Smooth muscle cell (in vitro differentiated cells): ENCODE data around the gene AQP9. TPM values are rescaled to one million over a fixed set of nuclear protein-coding genes. Genes with fewer than 3 reads are reported as not detected.

Experiments used
- DNase-seq: peaks from one replicate; lab custom pipeline; 2025; ENCODE audit not compliant: unreplicated experiment; lab: John Stamatoyannopoulos, UW
- H2AFZ ChIP-seq: fragments of 200-600 bp; sonication (generic); 2 replicates; pipeline ENCODE4 v1.6.0; 2016; ENCODE audit warnings: antibody characterized with exemption, low read depth, mild to moderate bottlenecking
- H3F3A ChIP-seq: fragments of 200-600 bp; sonication (generic); 2 replicates; pipeline ENCODE4 v1.6.0; 2017; ENCODE audit warnings: antibody characterized with exemption, low read depth
- H3K27ac ChIP-seq: fragments of 200-600 bp; sonication (generic); 2 replicates; pipeline ENCODE4 v1.5.1; 2016; ENCODE audit warnings: low read depth, mild to moderate bottlenecking
- H3K27me3 ChIP-seq: fragments of 200-600 bp; sonication (generic); 2 replicates; pipeline ENCODE4 v1.6.1; 2016; ENCODE audit warnings: low read depth, mild to moderate bottlenecking
- H3K36me3 ChIP-seq: fragments of 200-600 bp; sonication (generic); 2 replicates; pipeline ENCODE4 v1.5.1; 2016; ENCODE audit warnings: low read depth
- H3K4me1 ChIP-seq: fragments of 200-600 bp; sonication (generic); 2 replicates; pipeline ENCODE4 v1.5.1; 2016; ENCODE audit warnings: low read depth
- H3K4me2 ChIP-seq: fragments of 200-600 bp; sonication (generic); 2 replicates; pipeline ENCODE4 v1.6.0; 2016; ENCODE audit warnings: mild to moderate bottlenecking
- H3K4me3 ChIP-seq: fragments of 200-600 bp; sonication (generic); 2 replicates; pipeline ENCODE4 v1.5.1; 2016; ENCODE audit warnings: mild to moderate bottlenecking
- H3K79me2 ChIP-seq: fragments of 200-600 bp; sonication (generic); 2 replicates; pipeline ENCODE4 v1.6.0; 2016; ENCODE audit warnings: low read depth, mild to moderate bottlenecking
- H3K9ac ChIP-seq: fragments of 200-600 bp; sonication (generic); 2 replicates; pipeline ENCODE4 v1.6.0; 2016; ENCODE audit warnings: low read depth
- H3K9me3 ChIP-seq: fragments of 200-600 bp; sonication (generic); replicated peaks from 2 replicates; pipeline ENCODE4 v1.5.1; 2016; ENCODE audit warnings: low read depth
- H4K20me1 ChIP-seq: fragments of 200-600 bp; sonication (generic); 2 replicates; pipeline ENCODE4 v1.6.0; 2016; ENCODE audit warnings: low read depth
- WGBS: methylation state at CpG from one replicate; pipeline ENCODE4 v1.1.7; 2016; ENCODE audit warnings: low lambda C conversion rate; 5-methylcytosine and 5-hydroxymethylcytosine counted together
- polyA plus RNA-seq: library from polyadenylated mRNA; unstranded; fragments of >200 nt; fragmentation: Nextera tagmentation; extraction: Ambion mirVana; gene quantifications from 2 replicates; pipeline ENCODE4 v1.2.1, GENCODE V29; 2016
- total RNA-seq: library from RNA; depleted of rRNA; stranded (reverse); fragments of >200 nt; gene quantifications from 2 replicates; pipeline ENCODE4 v1.2.3, GENCODE V29; 2014
- TF ChIP-seq, protein P1 (sequence below): fragments of 200-600 bp; sonication (generic); IDR thresholded peaks from 2 replicates; pipeline ENCODE4 v1.5.1; 2017; ENCODE audit warnings: borderline replicate concordance, mild to moderate bottlenecking, antibody characterized with exemption; ENCODE audit not compliant: insufficient read depth, poor library complexity, severe bottlenecking

AQP9 gene
- total and polyA plus RNA-seq, 2 experiments from 2014 or later, result 1.5 TPM; not detected in 1

- H3K27ac ChIP-seq, result peak overlapping the region; percentile 19
- peaks cover 14% of the 10 kb centered on the region for H3K4me1 ChIP-seq
- H3K9me3 ChIP-seq, result no peaks in the 10 kb centered on the region
- H3K27me3 ChIP-seq, result no peaks in the 10 kb centered on the region
- H3K4me2 ChIP-seq, result peak overlapping the region; percentile 76
- no peaks in the 10 kb centered on the region for H3K79me2 ChIP-seq
- 31% methylated on average over 8 of the region's 8 CpGs for WGBS
- TF ChIP-seq, protein P1, sequence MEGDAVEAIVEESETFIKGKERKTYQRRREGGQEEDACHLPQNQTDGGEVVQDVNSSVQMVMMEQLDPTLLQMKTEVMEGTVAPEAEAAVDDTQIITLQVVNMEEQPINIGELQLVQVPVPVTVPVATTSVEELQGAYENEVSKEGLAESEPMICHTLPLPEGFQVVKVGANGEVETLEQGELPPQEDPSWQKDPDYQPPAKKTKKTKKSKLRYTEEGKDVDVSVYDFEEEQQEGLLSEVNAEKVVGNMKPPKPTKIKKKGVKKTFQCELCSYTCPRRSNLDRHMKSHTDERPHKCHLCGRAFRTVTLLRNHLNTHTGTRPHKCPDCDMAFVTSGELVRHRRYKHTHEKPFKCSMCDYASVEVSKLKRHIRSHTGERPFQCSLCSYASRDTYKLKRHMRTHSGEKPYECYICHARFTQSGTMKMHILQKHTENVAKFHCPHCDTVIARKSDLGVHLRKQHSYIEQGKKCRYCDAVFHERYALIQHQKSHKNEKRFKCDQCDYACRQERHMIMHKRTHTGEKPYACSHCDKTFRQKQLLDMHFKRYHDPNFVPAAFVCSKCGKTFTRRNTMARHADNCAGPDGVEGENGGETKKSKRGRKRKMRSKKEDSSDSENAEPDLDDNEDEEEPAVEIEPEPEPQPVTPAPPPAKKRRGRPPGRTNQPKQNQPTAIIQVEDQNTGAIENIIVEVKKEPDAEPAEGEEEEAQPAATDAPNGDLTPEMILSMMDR, result peak; percentile 98
- no peaks in the 10 kb centered on the region for H3K36me3 ChIP-seq
- H3F3A ChIP-seq, result no peaks in the 10 kb centered on the region
- H3K4me3 ChIP-seq, result no peak overlapping the region
- no peak overlapping the region for H2AFZ ChIP-seq
- no peaks in the 10 kb centered on the region for H4K20me1 ChIP-seq
- no peak overlapping the region for H3K9ac ChIP-seq
- DNase-seq, result no peak
Observed at GRCh38 chr15:58227706-58228543, 89.7 kb downstream of the AQP9 start.

- no peaks in the 10 kb centered on the region for H3F3A ChIP-seq
- no peak overlapping the region for H2AFZ ChIP-seq
- no peaks in the 10 kb centered on the region for H4K20me1 ChIP-seq
- H3K4me2 ChIP-seq, result peak overlapping the region; percentile 76
- no peak for DNase-seq
- H3K9ac ChIP-seq, result no peak overlapping the region
- TF ChIP-seq, protein P1, result no peak
- no peaks in the 10 kb centered on the region for H3K9me3 ChIP-seq
- H3K36me3 ChIP-seq, result no peaks in the 10 kb centered on the region
- 0% methylated on average over 1 of the region's 1 CpG for WGBS
- no peaks in the 10 kb centered on the region for H3K27me3 ChIP-seq
- peaks cover 14% of the 10 kb centered on the region for H3K4me1 ChIP-seq
- H3K79me2 ChIP-seq, result no peaks in the 10 kb centered on the region
- H3K27ac ChIP-seq, result peak overlapping the region; percentile 19
- H3K4me3 ChIP-seq, result no peak overlapping the region
Observed at GRCh38 chr15:58228718-58229117, 90.5 kb downstream of the AQP9 start.

DNA sequence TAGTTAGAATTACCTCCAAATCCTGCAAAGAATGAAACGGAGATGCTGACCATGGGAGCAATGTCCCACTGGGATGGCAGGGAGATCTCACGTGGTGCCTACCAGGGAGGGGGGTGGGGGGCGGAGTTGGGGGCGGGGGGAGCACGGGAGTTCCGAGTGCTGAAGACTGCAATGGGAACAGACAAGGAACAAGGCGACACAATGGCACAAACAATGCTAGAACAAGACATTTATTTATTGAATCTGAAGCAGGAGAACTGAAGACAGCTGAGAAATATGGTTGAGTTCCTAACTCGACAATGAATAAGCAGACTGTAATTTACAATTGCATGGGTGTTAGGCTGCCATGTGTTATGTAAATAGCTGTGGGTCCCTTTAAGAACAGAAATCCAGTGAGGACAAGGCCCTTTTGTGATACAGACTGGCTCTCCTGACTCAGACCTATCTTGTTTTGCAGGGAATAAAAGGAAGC lies 91.2 kb downstream of the AQP9 start:
- H3K9ac ChIP-seq, result no peak overlapping the region
- WGBS, result 3% methylated on average over 8 of the region's 8 CpGs
- H3K9me3 ChIP-seq, result no peaks in the 10 kb centered on the region
- H3K36me3 ChIP-seq, result no peaks in the 10 kb centered on the region
- TF ChIP-seq, protein P1, result no peak
- H3F3A ChIP-seq, result no peaks in the 10 kb centered on the region
- peak overlapping the region; percentile 64 for H2AFZ ChIP-seq
- no peaks in the 10 kb centered on the region for H3K27me3 ChIP-seq
- H3K4me2 ChIP-seq, result peak overlapping the region; percentile 76
- peak overlapping the region; percentile 33 for H3K27ac ChIP-seq
- DNase-seq, result no peak
- H3K79me2 ChIP-seq, result no peaks in the 10 kb centered on the region
- H4K20me1 ChIP-seq, result no peaks in the 10 kb centered on the region
- no peak overlapping the region for H3K4me3 ChIP-seq
- peaks cover 14% of the 10 kb centered on the region for H3K4me1 ChIP-seq
